ENCODE measurements around the gene SARNP. TPM values are rescaled to one million over a fixed set of nuclear protein-coding genes. Genes with fewer than 3 reads are reported as not detected.
A peak's percentile ranks its signal among the peaks of the same experiment; 100 is the strongest.
"Not testable (repeated sequence)": the region's sequence is repeated elsewhere in the genome, so short reads cannot be mapped to it uniquely, and the experiment has no call there.

SARNP gene, protein sequence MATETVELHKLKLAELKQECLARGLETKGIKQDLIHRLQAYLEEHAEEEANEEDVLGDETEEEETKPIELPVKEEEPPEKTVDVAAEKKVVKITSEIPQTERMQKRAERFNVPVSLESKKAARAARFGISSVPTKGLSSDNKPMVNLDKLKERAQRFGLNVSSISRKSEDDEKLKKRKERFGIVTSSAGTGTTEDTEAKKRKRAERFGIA
- 86.7 and 94.6 TPM in 2 replicates for total RNA-seq

DNA sequence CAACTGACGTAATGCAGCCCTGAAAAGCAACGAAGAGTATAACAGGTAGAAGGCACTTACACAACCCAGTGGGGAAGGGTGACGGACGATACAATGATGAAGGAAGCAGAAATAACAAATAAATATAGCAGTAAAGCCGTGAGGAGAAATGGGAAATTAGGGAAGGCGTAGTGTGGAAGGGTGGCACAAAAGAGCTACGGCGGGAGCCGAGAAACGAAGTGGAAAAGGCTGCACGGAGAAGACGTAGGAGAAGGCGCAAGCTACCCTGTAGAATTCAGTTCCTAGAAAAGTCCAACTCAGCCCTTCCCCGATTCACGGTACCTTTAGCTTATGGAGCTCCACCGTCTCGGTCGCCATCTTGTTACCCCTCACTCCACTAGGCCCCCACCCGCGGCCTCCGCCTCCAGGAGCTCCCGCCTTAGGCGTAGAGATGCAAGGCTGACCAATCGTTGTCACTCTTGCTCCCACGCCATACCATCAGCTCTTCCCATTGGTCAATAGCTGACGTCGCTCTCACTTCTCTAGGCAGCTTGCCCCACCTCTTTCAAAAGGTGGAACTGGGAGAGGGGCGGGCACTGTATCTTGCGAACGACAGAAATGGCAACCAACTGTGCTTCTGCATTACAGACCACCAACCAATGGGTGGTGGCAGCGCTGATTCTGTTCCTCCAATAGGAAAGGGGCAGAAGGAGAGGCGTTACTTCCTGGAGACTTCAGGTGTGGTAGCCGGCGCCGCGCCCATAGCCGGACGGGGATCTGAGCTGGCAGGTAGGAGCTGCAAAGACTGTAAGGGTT is at the start of gene SARNP, which contains the start of gene ORMDL2:
Gene SARNP (minus strand): TSS at position 380 of the 795 bp plus-strand sequence. CDS start 23 bp downstream, at position 357.
Gene ORMDL2 (plus strand): TSS at position 697 of the 795 bp plus-strand sequence. CDS start 959 bp downstream, outside the sequence.
- H3K4me3 ChIP-seq (ENCODE audit: low read depth, low read length): peak within 1 kb of the TSS; percentile 75
- TF ChIP-seq, protein P1, sequence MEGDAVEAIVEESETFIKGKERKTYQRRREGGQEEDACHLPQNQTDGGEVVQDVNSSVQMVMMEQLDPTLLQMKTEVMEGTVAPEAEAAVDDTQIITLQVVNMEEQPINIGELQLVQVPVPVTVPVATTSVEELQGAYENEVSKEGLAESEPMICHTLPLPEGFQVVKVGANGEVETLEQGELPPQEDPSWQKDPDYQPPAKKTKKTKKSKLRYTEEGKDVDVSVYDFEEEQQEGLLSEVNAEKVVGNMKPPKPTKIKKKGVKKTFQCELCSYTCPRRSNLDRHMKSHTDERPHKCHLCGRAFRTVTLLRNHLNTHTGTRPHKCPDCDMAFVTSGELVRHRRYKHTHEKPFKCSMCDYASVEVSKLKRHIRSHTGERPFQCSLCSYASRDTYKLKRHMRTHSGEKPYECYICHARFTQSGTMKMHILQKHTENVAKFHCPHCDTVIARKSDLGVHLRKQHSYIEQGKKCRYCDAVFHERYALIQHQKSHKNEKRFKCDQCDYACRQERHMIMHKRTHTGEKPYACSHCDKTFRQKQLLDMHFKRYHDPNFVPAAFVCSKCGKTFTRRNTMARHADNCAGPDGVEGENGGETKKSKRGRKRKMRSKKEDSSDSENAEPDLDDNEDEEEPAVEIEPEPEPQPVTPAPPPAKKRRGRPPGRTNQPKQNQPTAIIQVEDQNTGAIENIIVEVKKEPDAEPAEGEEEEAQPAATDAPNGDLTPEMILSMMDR (IDR thresholded peaks at IDR 0.05; ENCODE audit: insufficient read depth, low read depth, low read length): no peak
- DNase-seq (ENCODE audit: low read depth): peak; percentile 100

- DNase-seq (ENCODE audit: low read depth); H3K4me3 ChIP-seq (ENCODE audit: low read depth, low read length): not testable (repeated sequence)
Measured at GRCh38 chr12:55866454-55867004, 49.0 kb upstream of the SARNP start.

GRCh38 chr12:55865327-55865726 is 47.8 kb upstream of the SARNP start:
- TF ChIP-seq, protein P1 (IDR thresholded peaks at IDR 0.05; ENCODE audit: insufficient read depth, low read depth, low read length): no peak
- no peak for DNase-seq (ENCODE audit: low read depth)

DNA sequence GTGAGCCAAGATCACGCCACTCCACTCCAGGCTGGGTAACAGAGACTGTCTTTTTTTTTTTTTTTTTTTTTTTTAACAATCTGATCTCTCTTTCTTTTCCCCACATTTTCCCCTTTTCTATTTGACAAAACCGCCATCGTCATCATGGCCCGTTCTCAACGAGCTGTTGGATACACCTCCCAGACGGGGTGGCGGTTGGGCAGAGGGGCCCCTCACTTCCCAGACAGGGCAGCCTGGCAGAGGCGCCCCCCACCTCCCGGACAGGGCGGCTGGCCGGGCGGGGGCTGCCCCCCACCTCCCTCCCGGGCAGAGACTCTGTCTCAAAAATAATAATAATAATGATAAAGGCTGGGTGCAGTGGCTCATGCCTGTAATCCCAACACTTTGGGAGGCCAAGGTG is 45.4 kb upstream of the SARNP start:
- H3K4me3 ChIP-seq (ENCODE audit: low read depth, low read length); DNase-seq (ENCODE audit: low read depth): not testable (repeated sequence)

More at GRCh38 chr12:55865327-55865726, 47.8 kb upstream of the SARNP start:
- no peak overlapping the region for H3K4me3 ChIP-seq (ENCODE audit: low read depth, low read length)

DNA sequence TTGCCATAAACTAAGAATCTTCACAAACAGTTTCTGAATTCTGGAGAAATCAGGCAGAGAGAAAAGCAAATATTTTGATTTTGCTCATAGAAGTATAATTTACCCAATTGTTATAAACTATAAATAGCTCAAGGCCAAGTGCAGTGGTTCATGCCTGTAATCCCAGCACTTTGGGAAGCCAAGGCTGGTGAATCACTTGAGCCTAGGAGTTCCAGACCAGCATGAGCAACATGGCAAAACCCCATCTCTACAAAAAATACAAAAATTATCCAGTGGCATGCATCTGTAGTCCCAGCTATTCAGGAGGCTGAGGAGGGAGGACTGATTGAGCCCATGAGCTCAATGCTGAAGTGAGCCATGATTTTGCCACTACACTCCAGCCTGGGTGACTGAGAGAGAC is 44.8 kb upstream of the SARNP start:
- TF ChIP-seq, protein P1 (IDR thresholded peaks at IDR 0.05; ENCODE audit: insufficient read depth, low read depth, low read length): no peak
- DNase-seq (ENCODE audit: low read depth): no peak
- no peak overlapping the region for H3K4me3 ChIP-seq (ENCODE audit: low read depth, low read length)

DNA sequence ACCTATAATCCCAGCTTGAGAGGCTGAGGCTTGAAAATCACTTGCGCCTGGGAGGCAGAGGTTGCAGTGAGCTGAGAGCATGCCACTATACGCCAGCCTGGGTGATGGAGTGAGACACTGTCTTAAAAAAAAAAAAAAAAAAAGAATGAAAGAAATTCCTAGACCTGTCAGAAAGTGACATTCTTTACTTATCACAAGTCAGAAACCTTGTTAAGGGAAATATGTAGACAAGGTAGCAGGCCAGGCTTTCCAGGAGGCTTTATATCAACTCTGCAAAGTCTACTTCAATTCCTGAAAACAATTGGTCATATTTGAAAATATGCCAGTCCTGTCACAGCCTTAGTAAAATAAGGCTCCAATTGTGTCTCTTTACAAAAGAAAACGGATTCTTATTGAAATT is 44.3 kb upstream of the SARNP start:
- TF ChIP-seq, protein P1 (IDR thresholded peaks at IDR 0.05; ENCODE audit: insufficient read depth, low read depth, low read length): no peak
- no peak overlapping the region for H3K4me3 ChIP-seq (ENCODE audit: low read depth, low read length)
- no peak for DNase-seq (ENCODE audit: low read depth)

DNA sequence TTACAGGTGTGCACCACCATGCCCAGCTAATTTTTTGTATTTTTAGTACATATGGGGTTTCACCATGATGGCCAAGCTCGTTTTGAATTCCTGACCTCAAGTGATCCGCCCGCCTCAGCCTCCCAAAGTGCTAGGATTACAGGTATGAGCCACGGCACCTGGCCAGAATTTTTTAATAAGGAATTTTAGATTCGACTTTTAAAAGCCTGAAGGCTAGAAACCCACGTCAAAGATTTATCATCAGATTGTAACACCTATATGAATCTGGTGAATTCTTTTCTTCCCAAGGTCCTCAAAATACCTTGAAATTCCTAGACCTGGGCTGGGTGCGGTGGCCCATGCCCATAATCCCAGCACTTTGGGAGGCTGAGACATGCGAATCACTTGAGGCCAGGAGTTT is 43.9 kb upstream of the SARNP start:
- DNase-seq (ENCODE audit: low read depth): no peak
- no peak overlapping the region for H3K4me3 ChIP-seq (ENCODE audit: low read depth, low read length)
- TF ChIP-seq, protein P1 (IDR thresholded peaks at IDR 0.05; ENCODE audit: insufficient read depth, low read depth, low read length): no peak
